Thoracic aorta (tissue), 2 donors: ENCODE measurements around the gene AGBL3. TPM values are rescaled to one million over a fixed set of nuclear protein-coding genes. Genes with fewer than 3 reads are reported as not detected.
A peak's percentile ranks its signal among the peaks of the same experiment; 100 is the strongest.

Experiments
- ATAC-seq: fragments of 150-250 bp; one replicate; pipeline ENCODE4 v1.8.0; 2017; ENCODE audit warnings: low read depth; ENCODE audit not compliant: insufficient number of reproducible peaks, low FRiP score
- DNase-seq: peaks from one replicate; pipeline ENCODE4 v3.0.0-alpha.2; 2020; ENCODE audit warnings: low spot score
- H3K27ac ChIP-seq, 2 donors: fragments of 200-600 bp; sonication (generic); 1 replicate in 1 of 2; 2 replicates in 1 of 2; pipeline ENCODE4 v1.5.1; 2016; ENCODE audit warnings: mild to moderate bottlenecking in 2 of 2, moderate library complexity in 2 of 2
- H3K27me3 ChIP-seq: fragments of 200-600 bp; sonication (generic); replicated peaks from 2 replicates; pipeline ENCODE4 v1.6.0; 2016; ENCODE audit warnings: mild to moderate bottlenecking; ENCODE audit not compliant: insufficient read depth
- H3K36me3 ChIP-seq: fragments of 200-600 bp; sonication (generic); one replicate; pipeline ENCODE4 v1.5.1; 2016
- H3K4me1 ChIP-seq, 2 donors: fragments of 200-600 bp; sonication (generic); 1 replicate in 1 of 2; 2 replicates in 1 of 2; pipeline versions ENCODE4 v1.5.1 to v1.6.0; 2016; ENCODE audit warnings: low read depth in 2 of 2, mild to moderate bottlenecking in 1 of 2; ENCODE audit not compliant: control insufficient read depth in 1 of 2
- H3K4me3 ChIP-seq: fragments of 200-600 bp; sonication (generic); 2 replicates; pipeline ENCODE4 v1.5.1; 2016; ENCODE audit warnings: mild to moderate bottlenecking
- H3K9me3 ChIP-seq: fragments of 200-600 bp; sonication (generic); 2 replicates; pipeline ENCODE4 v1.5.1; 2016
- CTCF ChIP-seq: fragments of 200-600 bp; sonication (generic); IDR thresholded peaks from one replicate; pipeline ENCODE4 v1.5.1; 2019; ENCODE audit warnings: antibody characterized with exemption
- total RNA-seq, 2 donors: library from RNA; depleted of rRNA; stranded (reverse); fragments of >200 nt; gene quantifications; one replicate each; pipeline versions ENCODE4 v1.1.0 to v1.2.3, GENCODE V29; 2016

The AGBL3 gene
- total RNA-seq, 2 donors from 2014 or later = 0.28 to 0.54 TPM

DNA sequence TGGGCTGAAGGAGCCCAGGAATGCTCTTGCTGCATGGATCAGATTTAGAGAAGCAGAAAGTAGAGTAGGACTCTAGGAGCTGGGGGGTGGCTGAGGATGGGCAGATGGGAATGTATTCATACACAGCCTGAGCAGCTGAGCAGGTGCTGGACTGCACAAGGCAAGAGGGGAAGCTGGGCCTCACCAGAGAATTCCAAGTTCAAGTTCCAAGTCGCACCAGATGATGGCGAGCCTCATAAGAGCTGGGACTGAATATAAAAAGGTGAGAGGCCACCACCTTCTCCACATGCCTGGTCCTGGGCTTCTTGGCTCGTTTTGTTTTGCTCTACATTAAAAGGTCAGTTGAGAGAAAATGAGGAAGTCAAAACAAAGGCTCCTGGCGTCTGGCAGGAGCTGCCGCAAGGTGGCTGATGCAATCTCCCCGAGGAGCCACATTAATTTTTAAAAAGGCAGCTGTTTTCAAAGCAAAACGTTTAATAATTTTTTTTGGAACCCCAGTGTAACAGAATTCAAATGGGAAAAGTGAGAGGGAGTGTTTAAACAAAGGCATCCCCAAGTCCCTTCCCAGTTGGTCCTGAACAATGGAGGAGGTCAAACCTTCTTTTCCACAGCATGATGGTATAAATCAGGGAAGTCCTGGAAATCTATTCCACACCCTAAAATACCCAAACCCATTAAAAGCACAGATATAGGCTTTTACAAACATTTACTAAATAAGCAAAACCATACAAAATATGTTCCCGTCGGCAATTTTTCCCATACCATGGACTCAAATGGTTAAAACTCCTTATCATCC is 174.7 kb downstream of the AGBL3 start:
- Histone ChIP-seq H3K27me3 (no peaks in the 10 kb centered on the region), H3K4me3 (no peak overlapping the region), H3K27ac (peak overlapping the region; percentile 24 to 40), H3K36me3 (peaks cover 6% of the 10 kb centered on the region), H3K9me3 (peaks cover 3% of the 10 kb centered on the region), H3K4me1 (peaks cover 35 to 68% of the 10 kb centered on the region in 2 donors)
- ATAC-seq = no peak
- DNase-seq = no peak
- no peak for TF ChIP-seq CTCF

- Histone ChIP-seq H3K9me3 (no peaks in the 10 kb centered on the region), H3K4me1 (peaks cover 35 to 74% of the 10 kb centered on the region in 2 donors)
- DNase-seq = no peak
These were observed 175.4 kb downstream of the AGBL3 start for GRCh38 chr7:135161669-135162068.

GRCh38 chr7:135162382-135163001 is 176.2 kb downstream of the AGBL3 start:
- H3K36me3 ChIP-seq = peaks cover 20% of the 10 kb centered on the region

More at GRCh38 chr7:135161669-135162068, 175.4 kb downstream of the AGBL3 start:
- no peak for ATAC-seq
- Histone ChIP-seq H3K36me3 (peaks cover 12% of the 10 kb centered on the region), H3K27me3 (no peaks in the 10 kb centered on the region), H3K4me3 (no peak overlapping the region), H3K27ac (no peak overlapping the region)
- no peak for TF ChIP-seq CTCF

GRCh38 chr7:135164357-135165061 is 178.2 kb downstream of the AGBL3 start:
- Histone ChIP-seq H3K36me3 (peaks cover 21% of the 10 kb centered on the region), H3K4me3 (no peak overlapping the region)
- no peak for ATAC-seq

More at GRCh38 chr7:135162382-135163001, 176.2 kb downstream of the AGBL3 start:
- H3K27ac ChIP-seq = no peak overlapping the region
- no peaks in the 10 kb centered on the region for H3K27me3 ChIP-seq
- peaks cover 35 to 76% of the 10 kb centered on the region in 2 donors for H3K4me1 ChIP-seq
- DNase-seq (no peak), ATAC-seq (no peak)
- no peak overlapping the region for H3K4me3 ChIP-seq
- H3K9me3 ChIP-seq = no peaks in the 10 kb centered on the region
- TF ChIP-seq CTCF = no peak

More at GRCh38 chr7:135164357-135165061, 178.2 kb downstream of the AGBL3 start:
- Histone ChIP-seq H3K9me3 (no peaks in the 10 kb centered on the region), H3K27me3 (no peaks in the 10 kb centered on the region), H3K4me1 (peaks cover 33 to 74% of the 10 kb centered on the region in 2 donors), H3K27ac (peak overlapping the region; percentile 35 to 54)
- no peak for TF ChIP-seq CTCF
- DNase-seq = no peak
